DND-41 (cell line): ENCODE measurements around the gene SPOPL.

Experiments used
- CTCF ChIP-seq: IDR thresholded peaks from 2 replicates; pipeline ENCODE4 v1.5.1; 2012; ENCODE audit warnings: borderline replicate concordance, low read length, moderate library complexity, mild to moderate bottlenecking; ENCODE audit not compliant: poor library complexity, severe bottlenecking; ENCODE audit errors: extremely low read depth
- EZH2 ChIP-seq: IDR thresholded peaks from 3 replicates; pipeline ENCODE4 v1.6.1; 2012; ENCODE audit warnings: borderline replicate concordance, low read depth, mild to moderate bottlenecking, moderate library complexity, low read length, inconsistent platforms; ENCODE audit not compliant: severe bottlenecking

GRCh38 chr2:138600732-138601457 is 99.3 kb downstream of the SPOPL start:
- no peak for TF ChIP-seq EZH2
- TF ChIP-seq CTCF: no peak
